HK-2 (cell line): ENCODE data around the gene AGBL4.

ENCODE experiments used
- DNase-seq: peaks from one replicate; pipeline ENCODE4 v3.0.0-alpha.2; 2018; ENCODE audit not compliant: unreplicated experiment

Gene AGBL4

GRCh38 chr1:48654606-48655210 is 1369.0 kb downstream of the AGBL4 start:
- DNase-seq = no peak

GRCh38 chr1:48652334-48652733 is 1371.4 kb downstream of the AGBL4 start:
- no peak for DNase-seq

- DNase-seq = no peak
These were observed 1373.9 kb downstream of the AGBL4 start for GRCh38 chr1:48649880-48650279.

GRCh38 chr1:48645883-48646282 is 1377.9 kb downstream of the AGBL4 start:
- DNase-seq = no peak

GRCh38 chr1:48644905-48645605 is 1378.7 kb downstream of the AGBL4 start:
- DNase-seq = no peak

- no peak for DNase-seq
These were observed 1379.4 kb downstream of the AGBL4 start for GRCh38 chr1:48644190-48644900.

- no peak for DNase-seq
These were observed 1380.6 kb downstream of the AGBL4 start for GRCh38 chr1:48643193-48643592.

- no peak for DNase-seq
These were observed 1382.8 kb downstream of the AGBL4 start for GRCh38 chr1:48640836-48641492.

GRCh38 chr1:48629867-48630266 is 1393.9 kb downstream of the AGBL4 start:
- DNase-seq = no peak

- no peak for DNase-seq
These were observed 1396.3 kb downstream of the AGBL4 start for GRCh38 chr1:48627486-48627885.

GRCh38 chr1:48619539-48619938 is 1404.2 kb downstream of the AGBL4 start:
- no peak for DNase-seq

GRCh38 chr1:48617252-48617651 is 1406.5 kb downstream of the AGBL4 start:
- DNase-seq = no peak

- DNase-seq = no peak
These were observed 1407.0 kb downstream of the AGBL4 start for GRCh38 chr1:48616710-48617109.

- no peak for DNase-seq
These were observed 1411.9 kb downstream of the AGBL4 start for GRCh38 chr1:48611841-48612240.

GRCh38 chr1:48610628-48611542 is 1412.9 kb downstream of the AGBL4 start:
- DNase-seq = no peak

GRCh38 chr1:48608882-48609281 is 1414.9 kb downstream of the AGBL4 start:
- DNase-seq = no peak

- no peak for DNase-seq
These were observed 1420.5 kb downstream of the AGBL4 start for GRCh38 chr1:48603222-48603621.

GRCh38 chr1:48602349-48602748 is 1421.4 kb downstream of the AGBL4 start:
- no peak for DNase-seq

- no peak for DNase-seq
These were observed 1423.6 kb downstream of the AGBL4 start for GRCh38 chr1:48600182-48600581.

- DNase-seq = no peak
These were observed 1426.1 kb downstream of the AGBL4 start for GRCh38 chr1:48597663-48598062.

- DNase-seq = no peak
These were observed 1427.7 kb downstream of the AGBL4 start for GRCh38 chr1:48596046-48596445.
